GM18907 (cell line): ENCODE results near the gene MPL.

Experiments used
- ATAC-seq: cut with Tn5 transposase; IDR thresholded peaks from one replicate; pipeline ENCODE4 v1.9.1; 2021; ENCODE audit warnings: mild to moderate bottlenecking, moderate library complexity; ENCODE audit not compliant: unreplicated experiment

MPL gene

GRCh38 chr1:43351421-43352350 is 14.1 kb downstream of the MPL start:
- no peak for ATAC-seq

GRCh38 chr1:43352351-43352705 is 14.7 kb downstream of the MPL start:
- ATAC-seq, result no peak

GRCh38 chr1:43352881-43353280 is 15.3 kb downstream of the MPL start:
- ATAC-seq, result no peak

- no peak for ATAC-seq
Measured at GRCh38 chr1:43354471-43354870, 16.9 kb downstream of the MPL start.

GRCh38 chr1:43354936-43355335 is 17.3 kb downstream of the MPL start:
- no peak for ATAC-seq

GRCh38 chr1:43357251-43357650 is 19.6 kb downstream of the MPL start:
- ATAC-seq, result no peak

GRCh38 chr1:43358121-43358745 is 20.6 kb downstream of the MPL start:
- peak; percentile 3 for ATAC-seq

- ATAC-seq, result peak; percentile 92
Measured at GRCh38 chr1:43358746-43359693, 21.4 kb downstream of the MPL start, which contains the start of gene CDC20. CDC20 (plus strand) TSS chr1:43358981; CDS start chr1:43359216, 235 bp downstream.

- ATAC-seq, result no peak
Measured at GRCh38 chr1:43359696-43360095, 22.1 kb downstream of the MPL start.

GRCh38 chr1:43360616-43361015 is 23.0 kb downstream of the MPL start:
- ATAC-seq, result no peak

- no peak for ATAC-seq
Measured at GRCh38 chr1:43363283-43363934, 25.8 kb downstream of the MPL start.

- ATAC-seq, result no peak
Measured at GRCh38 chr1:43363935-43364525, 26.4 kb downstream of the MPL start.

- no peak for ATAC-seq
Measured at GRCh38 chr1:43365678-43366077, 28.1 kb downstream of the MPL start.

GRCh38 chr1:43366179-43366578 is 28.6 kb downstream of the MPL start:
- ATAC-seq, result no peak

- ATAC-seq, result no peak
Measured at GRCh38 chr1:43366601-43367025, 29.0 kb downstream of the MPL start.

GRCh38 chr1:43367026-43367903 is 29.6 kb downstream of the MPL start:
- peak; percentile 50 for ATAC-seq

GRCh38 chr1:43367904-43368645 is 30.5 kb downstream of the MPL start, which contains the start of gene ELOVL1:
ELOVL1 (minus strand) TSS chr1:43368011; CDS start chr1:43365609, 2,402 bp downstream.
- peak; percentile 72 for ATAC-seq

- no peak for ATAC-seq
Measured at GRCh38 chr1:43368646-43369020, 31.0 kb downstream of the MPL start.
